Peyer's patch (tissue), 4 donors: ENCODE results near the gene DNER.

ENCODE experiments used
- CTCF ChIP-seq, 6 experiments: fragments of 450-650 bp in 4 of 6; fragments of 200-600 bp in 2 of 6; sonication (generic) in 1 of 6; IDR thresholded peaks; one replicate each; pipeline ENCODE4 v1.5.1; 2017 to 2019; ENCODE audit warnings: antibody characterized with exemption in 6 of 6, mild to moderate bottlenecking in 3 of 6, moderate library complexity in 1 of 6
- POLR2A ChIP-seq, 2 donors: fragments of 450-650 bp; IDR thresholded peaks; one replicate each; pipeline ENCODE4 v1.5.1; 2017; ENCODE audit warnings: antibody characterized with exemption in 2 of 2, mild to moderate bottlenecking in 2 of 2, moderate library complexity in 2 of 2

GRCh38 chr2:229653531-229653930, 60.8 kb downstream of the DNER start:
- no peak for TF ChIP-seq CTCF (IDR thresholded peaks at IDR 0.05)
- TF ChIP-seq POLR2A (IDR thresholded peaks at IDR 0.05) = no peak
